ENCODE measurements around the gene ATP5MG.
"Not testable (repeated sequence)": the region's sequence is repeated elsewhere in the genome, so short reads cannot be mapped to it uniquely, and the experiment has no call there.

Gene ATP5MG

GRCh38 chr11:118410055-118410745, 8.8 kb downstream of the ATP5MG start:
- DNase-seq (ENCODE audit: low spot score): no peak

GRCh38 chr11:118411530-118411929, 10.1 kb downstream of the ATP5MG start:
- no peak for DNase-seq (ENCODE audit: low spot score)

GRCh38 chr11:118412921-118413320, 11.5 kb downstream of the ATP5MG start:
- no peak for DNase-seq (ENCODE audit: low spot score)

GRCh38 chr11:118415062-118415738, 13.8 kb downstream of the ATP5MG start:
- DNase-seq (ENCODE audit: low spot score): no peak

- DNase-seq (ENCODE audit: low spot score): no peak
Observed at GRCh38 chr11:118415739-118416068, 14.3 kb downstream of the ATP5MG start.

GRCh38 chr11:118416900-118417299, 15.5 kb downstream of the ATP5MG start:
- DNase-seq (ENCODE audit: low spot score): not testable (repeated sequence)

- no peak for DNase-seq (ENCODE audit: low spot score)
Observed at GRCh38 chr11:118417801-118418200, 16.4 kb downstream of the ATP5MG start.

- no peak for DNase-seq (ENCODE audit: low spot score)
Observed at GRCh38 chr11:118418766-118419165, 17.4 kb downstream of the ATP5MG start.

- DNase-seq (ENCODE audit: low spot score): no peak
Observed at GRCh38 chr11:118427707-118428106, 26.3 kb downstream of the ATP5MG start.

GRCh38 chr11:118430956-118431355, 29.6 kb downstream of the ATP5MG start:
- no peak for DNase-seq (ENCODE audit: low spot score)

GRCh38 chr11:118434123-118434552, 32.7 kb downstream of the ATP5MG start:
- no peak for DNase-seq (ENCODE audit: low spot score)

- DNase-seq (ENCODE audit: low spot score): peak; percentile 72
Observed at GRCh38 chr11:118434553-118435289, 33.3 kb downstream of the ATP5MG start.

- peak; percentile 82 for DNase-seq (ENCODE audit: low spot score)
Observed at GRCh38 chr11:118435290-118435892, 34.0 kb downstream of the ATP5MG start.

GRCh38 chr11:118435893-118436624, 34.7 kb downstream of the ATP5MG start, which contains the start of gene KMT2A:
TSS of gene KMT2A (plus strand) at chr11:118436492. CDS start at chr11:118436513, 21 bp downstream.
- peak; percentile 100 for DNase-seq (ENCODE audit: low spot score)

GRCh38 chr11:118436639-118437207, 35.3 kb downstream of the ATP5MG start:
- peak; percentile 70 for DNase-seq (ENCODE audit: low spot score)

- DNase-seq (ENCODE audit: low spot score): no peak
Observed at GRCh38 chr11:118437208-118438125, 36.1 kb downstream of the ATP5MG start.

GRCh38 chr11:118438314-118438931, 37.0 kb downstream of the ATP5MG start:
- peak; percentile 71 for DNase-seq (ENCODE audit: low spot score)

GRCh38 chr11:118439646-118440045, 38.2 kb downstream of the ATP5MG start:
- DNase-seq (ENCODE audit: low spot score): no peak

- no peak for DNase-seq (ENCODE audit: low spot score)
Observed at GRCh38 chr11:118441770-118442275, 40.4 kb downstream of the ATP5MG start.

GRCh38 chr11:118442301-118442700, 40.9 kb downstream of the ATP5MG start:
- DNase-seq (ENCODE audit: low spot score): no peak
